ENCODE data around the gene MRLN.
"Not testable (repeated sequence)": the region's sequence is repeated elsewhere in the genome, so short reads cannot be mapped to it uniquely, and the experiment has no call there.

The MRLN gene

DNA sequence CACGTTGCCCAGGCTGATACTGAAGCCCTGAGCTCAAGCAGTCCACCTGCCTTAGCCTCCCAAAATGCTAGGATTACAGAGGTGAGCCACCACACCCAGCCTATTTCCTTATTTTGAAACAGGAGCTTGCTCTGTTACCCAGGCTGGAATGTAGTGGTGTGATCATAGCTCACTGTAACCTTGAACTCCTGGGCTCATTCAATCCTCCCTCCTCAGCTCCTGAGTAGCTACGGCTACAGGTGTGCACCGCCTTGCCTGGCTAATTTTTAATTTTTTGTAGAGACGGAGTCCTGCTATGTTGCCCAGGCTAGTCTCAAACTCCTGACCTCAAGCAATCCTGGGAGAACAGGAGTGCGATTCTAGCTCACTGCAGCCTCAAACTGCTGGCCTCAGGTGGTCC, 11.7 kb downstream of the MRLN start:
- H3K27me3 ChIP-seq (ENCODE audit: control insufficient read depth, insufficient read depth, low read length): no peaks in the 10 kb centered on the region
- no peak overlapping the region for H3K27ac ChIP-seq (ENCODE audit: low read depth, low read length)
- no peak overlapping the region for H3K9ac ChIP-seq (ENCODE audit: low read length)
- H3K4me1 ChIP-seq (ENCODE audit: control insufficient read depth, insufficient read depth, low read length): no peaks in the 10 kb centered on the region
- no peak overlapping the region for H3K4me3 ChIP-seq (ENCODE audit: low read length)
- no peaks in the 10 kb centered on the region for H3K36me3 ChIP-seq (ENCODE audit: control insufficient read depth, insufficient read depth, low read length)

DNA sequence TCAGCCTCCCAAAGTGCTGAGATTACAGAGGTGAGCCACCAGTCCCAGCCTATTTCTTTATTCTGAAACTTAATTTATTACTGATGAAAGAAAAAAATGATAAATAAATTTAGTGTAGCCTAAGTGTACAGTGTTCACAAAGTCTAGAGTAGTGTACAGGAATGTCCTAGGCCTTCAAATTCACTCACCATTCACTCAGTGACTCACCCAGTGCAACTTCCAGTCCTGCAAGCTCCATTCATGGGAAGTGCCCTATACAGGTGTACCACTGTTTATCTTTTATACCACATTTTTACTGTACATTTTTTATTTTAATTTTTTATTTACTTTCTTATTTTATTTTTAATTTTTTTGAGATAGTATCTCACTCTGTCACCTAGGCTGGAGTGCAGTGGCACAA, 12.2 kb downstream of the MRLN start:
- Histone ChIP-seq H3K4me1 (ENCODE audit: control insufficient read depth, insufficient read depth, low read length) (no peaks in the 10 kb centered on the region), H3K9ac (ENCODE audit: low read length) (no peak overlapping the region), H3K36me3 (ENCODE audit: control insufficient read depth, insufficient read depth, low read length) (no peaks in the 10 kb centered on the region), H3K27ac (ENCODE audit: low read depth, low read length) (no peak overlapping the region), H3K4me3 (ENCODE audit: low read length) (no peak overlapping the region), H3K27me3 (ENCODE audit: control insufficient read depth, insufficient read depth, low read length) (no peaks in the 10 kb centered on the region)

DNA sequence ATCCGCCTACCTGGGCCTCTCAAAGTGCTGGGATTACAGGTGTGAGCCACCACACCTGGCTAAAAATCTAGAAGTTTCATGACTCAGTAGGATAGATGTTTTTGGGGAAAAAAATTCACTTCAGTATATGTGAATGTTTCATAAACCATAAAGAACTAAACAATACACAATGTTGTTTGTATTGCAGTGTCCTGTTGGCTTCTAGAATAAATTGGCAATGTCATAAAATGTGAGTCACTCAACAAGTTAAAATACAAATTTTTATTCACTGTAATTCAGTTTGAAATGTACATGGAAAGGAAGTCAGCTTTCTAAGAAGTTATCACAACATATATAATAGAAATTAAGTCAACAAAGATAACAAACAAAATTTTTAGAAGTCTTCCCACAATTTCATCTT, 16.5 kb downstream of the MRLN start:
- H3K27ac ChIP-seq (ENCODE audit: low read depth, low read length): no peak overlapping the region
- H3K27me3 ChIP-seq (ENCODE audit: control insufficient read depth, insufficient read depth, low read length): no peaks in the 10 kb centered on the region
- no peak overlapping the region for H3K4me3 ChIP-seq (ENCODE audit: low read length)
- H3K36me3 ChIP-seq (ENCODE audit: control insufficient read depth, insufficient read depth, low read length): no peaks in the 10 kb centered on the region
- no peak overlapping the region for H3K9ac ChIP-seq (ENCODE audit: low read length)
- no peaks in the 10 kb centered on the region for H3K4me1 ChIP-seq (ENCODE audit: control insufficient read depth, insufficient read depth, low read length)

DNA sequence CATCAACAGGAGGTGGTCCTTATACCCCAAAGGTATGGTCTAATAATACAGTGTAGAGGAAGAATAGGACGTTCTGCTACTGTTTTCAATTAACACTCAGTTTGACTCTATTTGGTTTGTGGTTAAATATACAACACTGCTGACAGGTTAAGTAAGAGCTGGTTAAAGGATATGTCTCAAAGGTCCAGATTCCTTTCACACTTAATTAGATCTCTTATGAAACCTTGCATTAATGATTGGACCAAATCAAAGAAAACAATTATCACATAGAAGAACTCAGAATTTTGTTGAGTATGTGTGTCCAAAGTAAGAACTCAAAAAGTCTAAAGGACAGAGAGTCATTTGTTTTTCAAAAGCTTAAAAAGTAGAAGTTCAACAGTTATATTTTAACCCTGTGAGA, 18.0 kb downstream of the MRLN start:
- Histone ChIP-seq H3K4me1 (ENCODE audit: control insufficient read depth, insufficient read depth, low read length) (no peaks in the 10 kb centered on the region), H3K4me3 (ENCODE audit: low read length) (no peak overlapping the region), H3K27me3 (ENCODE audit: control insufficient read depth, insufficient read depth, low read length) (no peaks in the 10 kb centered on the region), H3K36me3 (ENCODE audit: control insufficient read depth, insufficient read depth, low read length) (no peaks in the 10 kb centered on the region), H3K27ac (ENCODE audit: low read depth, low read length) (no peak overlapping the region), H3K9ac (ENCODE audit: low read length) (no peak overlapping the region)

DNA sequence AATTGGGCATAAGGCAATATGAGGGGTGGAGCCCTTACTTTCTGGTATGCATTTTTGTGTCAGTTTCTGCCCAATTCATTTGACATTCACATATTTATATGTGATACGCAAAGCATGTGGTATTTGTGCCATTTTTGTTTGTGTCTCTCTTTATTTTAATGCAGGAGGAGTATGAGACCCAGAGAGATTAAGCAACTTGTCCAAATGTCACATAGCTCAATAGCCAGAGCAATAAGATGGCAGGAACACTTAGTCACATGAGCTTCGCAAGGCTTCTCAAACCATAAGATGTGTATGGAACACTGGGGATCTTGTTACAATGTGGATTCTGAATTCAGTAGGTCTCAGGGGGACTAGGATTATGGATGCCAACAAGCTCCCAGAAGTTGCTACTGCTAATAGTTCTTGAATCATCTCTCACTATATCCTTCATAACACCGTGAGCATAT, 19.2 kb downstream of the MRLN start:
- Histone ChIP-seq H3K27me3 (ENCODE audit: control insufficient read depth, insufficient read depth, low read length) (no peaks in the 10 kb centered on the region), H3K9ac (ENCODE audit: low read length) (no peak overlapping the region), H3K4me1 (ENCODE audit: control insufficient read depth, insufficient read depth, low read length) (no peaks in the 10 kb centered on the region), H3K36me3 (ENCODE audit: control insufficient read depth, insufficient read depth, low read length) (no peaks in the 10 kb centered on the region), H3K4me3 (ENCODE audit: low read length) (no peak overlapping the region), H3K27ac (ENCODE audit: low read depth, low read length) (no peak overlapping the region)

DNA sequence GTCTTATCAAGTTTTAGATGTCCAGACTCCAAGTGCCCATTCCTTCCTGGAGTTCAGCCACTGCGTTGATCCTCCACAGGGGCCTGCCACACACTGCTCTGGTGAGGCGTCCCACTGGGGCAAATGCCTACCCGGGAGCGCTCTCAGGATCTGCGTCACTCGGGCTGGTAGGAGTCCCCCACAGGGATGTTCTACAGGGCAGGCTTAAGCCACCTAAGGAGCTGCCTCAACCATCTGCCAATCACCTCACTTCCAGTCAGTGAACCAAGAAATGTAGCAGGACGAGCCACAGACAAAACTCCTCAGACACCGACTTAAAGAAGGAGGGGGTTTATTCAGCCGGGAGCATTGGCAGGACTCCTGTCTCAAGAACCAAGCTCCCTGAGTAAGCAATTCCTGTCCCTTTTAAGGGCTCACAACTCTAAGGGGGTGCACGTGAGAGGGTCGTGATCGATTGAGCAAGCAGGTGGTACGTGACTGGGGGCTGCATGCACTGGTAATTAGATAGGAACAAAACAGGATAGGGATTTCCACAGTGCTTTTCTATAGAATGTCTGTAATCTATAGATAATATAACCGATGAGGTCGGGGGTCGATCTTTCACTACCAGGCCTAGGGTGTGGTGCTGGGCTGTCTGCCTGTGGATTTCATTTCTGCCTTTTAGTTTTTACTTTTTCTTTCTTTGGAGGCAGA, 19.8 kb downstream of the MRLN start:
- H3K9ac ChIP-seq (ENCODE audit: low read length); H3K27ac ChIP-seq (ENCODE audit: low read depth, low read length); H3K4me1 ChIP-seq (ENCODE audit: control insufficient read depth, insufficient read depth, low read length); H3K36me3 ChIP-seq (ENCODE audit: control insufficient read depth, insufficient read depth, low read length); H3K27me3 ChIP-seq (ENCODE audit: control insufficient read depth, insufficient read depth, low read length); H3K4me3 ChIP-seq (ENCODE audit: low read length): not testable (repeated sequence)

DNA sequence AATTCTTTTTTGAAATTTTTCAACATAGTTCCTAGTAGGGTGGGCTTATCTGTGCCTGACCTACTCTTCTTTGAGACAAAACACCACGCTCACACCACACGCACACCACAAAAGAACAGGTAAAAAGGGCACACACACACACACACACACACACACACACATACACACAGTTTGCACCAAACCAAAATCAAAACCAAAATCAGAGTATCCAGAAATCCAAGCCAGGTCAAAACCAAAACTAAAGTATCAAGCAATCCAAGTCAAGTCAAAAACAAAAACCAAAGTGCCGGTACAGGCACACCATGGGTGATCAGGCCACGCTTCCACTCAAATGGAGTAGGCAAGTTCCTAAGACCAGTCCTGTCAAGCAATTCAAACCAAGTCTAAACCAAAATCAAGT, 20.4 kb downstream of the MRLN start:
- H3K4me3 ChIP-seq (ENCODE audit: low read length); H3K27ac ChIP-seq (ENCODE audit: low read depth, low read length); H3K9ac ChIP-seq (ENCODE audit: low read length); H3K27me3 ChIP-seq (ENCODE audit: control insufficient read depth, insufficient read depth, low read length); H3K36me3 ChIP-seq (ENCODE audit: control insufficient read depth, insufficient read depth, low read length); H3K4me1 ChIP-seq (ENCODE audit: control insufficient read depth, insufficient read depth, low read length): not testable (repeated sequence)

DNA sequence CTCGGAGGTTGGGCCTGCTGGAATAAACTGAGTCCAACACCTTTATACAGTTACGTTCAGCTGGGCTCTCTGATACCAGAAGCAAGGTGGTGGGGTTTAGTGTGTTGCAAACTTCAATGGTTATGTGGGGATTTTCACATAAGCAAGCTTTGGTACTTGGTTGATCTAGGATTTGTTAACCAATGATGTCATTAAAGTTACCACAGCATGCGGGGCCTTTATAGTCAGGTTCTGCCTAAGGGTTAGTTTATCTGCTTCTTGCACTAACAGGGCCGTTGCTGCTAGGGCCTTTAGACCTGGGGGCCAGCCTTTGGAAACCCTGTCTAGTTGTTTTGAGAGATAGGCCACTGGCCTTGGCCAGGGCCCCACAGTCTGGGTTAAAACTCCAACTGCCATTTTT, 24.1 kb downstream of the MRLN start:
- H3K4me3 ChIP-seq (ENCODE audit: low read length); H3K36me3 ChIP-seq (ENCODE audit: control insufficient read depth, insufficient read depth, low read length); H3K4me1 ChIP-seq (ENCODE audit: control insufficient read depth, insufficient read depth, low read length); H3K27me3 ChIP-seq (ENCODE audit: control insufficient read depth, insufficient read depth, low read length); H3K9ac ChIP-seq (ENCODE audit: low read length); H3K27ac ChIP-seq (ENCODE audit: low read depth, low read length): not testable (repeated sequence)

DNA sequence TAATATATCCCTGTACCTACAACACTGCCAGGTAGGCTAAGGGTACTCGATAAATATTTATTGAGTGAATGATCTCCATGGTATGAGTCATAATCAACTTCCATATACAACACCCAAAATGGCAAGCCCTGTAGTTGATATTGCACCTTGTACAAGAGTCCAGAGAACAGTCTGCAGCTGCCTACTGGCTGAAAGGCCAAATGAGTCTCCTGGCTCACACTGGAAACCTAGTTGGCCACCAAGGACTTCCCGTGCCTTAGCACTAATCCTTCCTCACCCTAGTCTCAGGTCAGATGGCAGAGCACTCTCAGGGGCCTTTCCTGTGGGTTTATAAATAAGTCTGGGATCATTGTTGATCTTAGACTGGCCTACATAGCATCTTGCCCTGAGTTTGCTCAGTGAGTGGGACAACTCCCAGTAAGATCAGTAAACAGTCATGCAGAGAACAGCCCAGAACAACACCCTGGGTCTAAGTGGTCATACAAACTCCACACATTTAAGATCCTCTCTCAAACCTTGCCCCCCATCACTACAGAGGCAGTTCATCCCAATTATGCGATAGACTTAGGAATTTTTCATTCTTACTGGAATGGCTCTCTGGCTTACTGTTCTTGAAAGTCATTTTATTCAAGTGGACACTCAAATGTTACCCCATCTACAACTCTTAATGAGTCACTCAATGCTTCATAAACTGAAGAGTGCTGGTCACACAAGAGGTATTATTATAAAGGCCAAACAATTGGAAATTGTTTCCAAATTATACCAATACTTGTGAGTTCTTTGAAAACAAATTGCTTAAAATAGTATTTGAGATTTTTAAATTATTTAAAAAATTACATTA, 28.9 kb downstream of the MRLN start:
- no peak overlapping the region for H3K27ac ChIP-seq (ENCODE audit: low read depth, low read length)

DNA sequence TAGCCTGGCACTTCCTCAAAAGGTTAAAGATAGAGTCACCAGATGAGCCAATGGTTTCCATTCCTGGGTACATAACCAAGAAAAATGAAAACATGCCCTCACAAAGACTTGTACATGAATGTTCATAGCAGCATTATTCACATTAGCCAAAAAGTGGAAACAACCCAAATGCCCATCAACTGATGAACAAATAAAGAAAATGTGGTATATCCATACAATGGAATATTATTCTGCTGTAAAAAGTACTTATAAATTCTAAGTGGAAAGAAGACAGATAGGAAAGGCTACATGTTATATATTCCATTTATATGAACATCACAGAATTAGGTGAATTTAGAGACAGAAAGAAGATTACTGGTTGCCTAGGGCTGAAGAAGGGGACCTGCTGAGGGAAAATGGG, 32.9 kb downstream of the MRLN start:
- Histone ChIP-seq H3K27me3 (ENCODE audit: control insufficient read depth, insufficient read depth, low read length) (no peaks in the 10 kb centered on the region), H3K4me1 (ENCODE audit: control insufficient read depth, insufficient read depth, low read length) (no peaks in the 10 kb centered on the region), H3K36me3 (ENCODE audit: control insufficient read depth, insufficient read depth, low read length) (no peaks in the 10 kb centered on the region)

More for the DNA sequence above, 28.9 kb downstream of the MRLN start:
- no peaks in the 10 kb centered on the region for H3K36me3 ChIP-seq (ENCODE audit: control insufficient read depth, insufficient read depth, low read length)
- no peak overlapping the region for H3K4me3 ChIP-seq (ENCODE audit: low read length)
- H3K27me3 ChIP-seq (ENCODE audit: control insufficient read depth, insufficient read depth, low read length): no peaks in the 10 kb centered on the region
- no peak overlapping the region for H3K9ac ChIP-seq (ENCODE audit: low read length)
- H3K4me1 ChIP-seq (ENCODE audit: control insufficient read depth, insufficient read depth, low read length): no peaks in the 10 kb centered on the region

DNA sequence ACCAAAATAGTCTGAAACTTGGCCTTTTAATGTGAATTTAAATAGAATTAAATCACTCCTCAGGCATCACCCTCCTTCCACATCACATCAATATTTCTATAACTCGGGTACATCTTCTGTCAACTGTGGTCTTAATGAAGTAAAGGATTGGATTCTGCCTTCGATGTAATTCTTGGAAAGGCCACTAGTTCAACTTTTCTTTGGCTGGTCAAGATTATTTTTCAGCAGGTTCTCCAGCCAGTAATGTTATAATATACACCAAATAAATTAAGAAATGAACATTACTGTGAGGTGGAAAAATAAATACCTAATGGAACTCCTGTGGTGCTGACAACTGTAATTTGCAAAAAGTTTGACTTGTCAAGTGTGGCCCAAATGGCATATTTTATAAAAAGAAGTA, 33.9 kb downstream of the MRLN start:
- no peaks in the 10 kb centered on the region for H3K27me3 ChIP-seq (ENCODE audit: control insufficient read depth, insufficient read depth, low read length)
- no peak overlapping the region for H3K9ac ChIP-seq (ENCODE audit: low read length)
- H3K4me3 ChIP-seq (ENCODE audit: low read length): no peak overlapping the region
- no peak overlapping the region for H3K27ac ChIP-seq (ENCODE audit: low read depth, low read length)
- H3K36me3 ChIP-seq (ENCODE audit: control insufficient read depth, insufficient read depth, low read length): no peaks in the 10 kb centered on the region
- H3K4me1 ChIP-seq (ENCODE audit: control insufficient read depth, insufficient read depth, low read length): no peaks in the 10 kb centered on the region

More for the DNA sequence above, 32.9 kb downstream of the MRLN start:
- Histone ChIP-seq H3K27ac (ENCODE audit: low read depth, low read length) (no peak overlapping the region), H3K9ac (ENCODE audit: low read length) (no peak overlapping the region), H3K4me3 (ENCODE audit: low read length) (no peak overlapping the region)

DNA sequence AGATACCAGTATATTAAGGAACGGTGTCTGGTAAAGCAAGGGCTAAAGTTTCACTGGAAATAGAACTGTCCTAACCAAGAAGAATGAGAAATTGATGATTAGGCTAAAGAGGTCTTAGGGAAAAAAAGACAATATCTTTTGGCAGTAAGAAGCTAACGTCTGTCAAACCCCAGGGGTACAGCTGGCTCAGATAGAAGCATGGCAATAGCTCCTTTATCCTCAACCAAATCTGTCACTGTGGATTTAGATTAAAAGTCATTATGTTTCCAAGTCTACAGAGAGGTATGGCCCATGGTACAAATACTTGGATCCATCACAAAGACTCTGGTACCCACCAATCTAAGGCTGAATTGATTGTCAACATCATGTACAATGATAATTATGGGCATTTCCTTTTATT, 35.0 kb downstream of the MRLN start:
- no peak overlapping the region for H3K4me3 ChIP-seq (ENCODE audit: low read length)

More for the DNA sequence above, 35.0 kb downstream of the MRLN start:
- Histone ChIP-seq H3K27ac (ENCODE audit: low read depth, low read length) (no peak overlapping the region), H3K27me3 (ENCODE audit: control insufficient read depth, insufficient read depth, low read length) (no peaks in the 10 kb centered on the region), H3K9ac (ENCODE audit: low read length) (no peak overlapping the region), H3K4me1 (ENCODE audit: control insufficient read depth, insufficient read depth, low read length) (no peaks in the 10 kb centered on the region), H3K36me3 (ENCODE audit: control insufficient read depth, insufficient read depth, low read length) (no peaks in the 10 kb centered on the region)

Data from rectal smooth muscle tissue (tissue), 1 donor.